GM18873 (cell line): ENCODE measurements around the gene DUSP15.
"Not testable (repeated sequence)": the region's sequence is repeated elsewhere in the genome, so short reads cannot be mapped to it uniquely, and the experiment has no call there.

ENCODE experiments used
- ATAC-seq: cut with Tn5 transposase; IDR thresholded peaks from one replicate; pipeline ENCODE4 v1.9.1; 2021; ENCODE audit warnings: mild to moderate bottlenecking, moderate library complexity, moderate number of reproducible peaks; ENCODE audit not compliant: unreplicated experiment, low FRiP score

The DUSP15 gene

DNA sequence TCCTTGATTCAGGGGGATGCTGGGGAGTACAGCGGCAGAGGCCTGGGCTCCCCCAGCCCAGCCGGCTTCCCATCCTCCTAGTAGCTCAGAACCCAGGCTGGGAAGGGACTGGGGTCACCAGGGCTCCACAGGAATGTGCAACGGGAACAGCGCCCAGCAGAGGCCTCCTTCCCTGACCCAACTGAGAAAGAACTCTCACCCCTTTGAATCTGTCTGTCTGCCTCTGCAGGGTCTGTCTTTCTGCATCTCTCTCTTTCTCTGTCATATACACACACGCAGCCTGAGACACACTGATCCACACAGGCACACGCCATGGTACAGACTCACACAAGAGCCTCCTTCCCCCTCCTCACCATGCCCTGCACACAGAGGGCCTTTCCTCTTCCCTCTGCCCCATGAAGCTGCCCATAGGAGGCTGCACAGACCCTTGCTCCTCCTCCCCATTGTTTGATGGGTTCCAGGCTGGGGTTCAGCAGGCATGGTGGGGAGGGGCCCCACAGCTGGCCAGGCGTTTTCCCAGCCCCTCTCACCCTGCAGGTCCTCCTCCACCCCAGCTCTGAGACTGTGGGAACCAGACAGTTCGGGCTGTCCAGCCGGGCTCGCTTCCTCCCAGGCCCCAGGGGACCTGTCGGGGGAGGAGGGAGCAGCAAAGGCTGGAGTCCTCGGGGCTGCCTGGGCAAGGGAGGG lies 27.7 kb downstream of the DUSP15 start:
- ATAC-seq: no peak

GRCh38 chr20:31841928-31842327 lies 28.4 kb downstream of the DUSP15 start:
- ATAC-seq: no peak

DNA sequence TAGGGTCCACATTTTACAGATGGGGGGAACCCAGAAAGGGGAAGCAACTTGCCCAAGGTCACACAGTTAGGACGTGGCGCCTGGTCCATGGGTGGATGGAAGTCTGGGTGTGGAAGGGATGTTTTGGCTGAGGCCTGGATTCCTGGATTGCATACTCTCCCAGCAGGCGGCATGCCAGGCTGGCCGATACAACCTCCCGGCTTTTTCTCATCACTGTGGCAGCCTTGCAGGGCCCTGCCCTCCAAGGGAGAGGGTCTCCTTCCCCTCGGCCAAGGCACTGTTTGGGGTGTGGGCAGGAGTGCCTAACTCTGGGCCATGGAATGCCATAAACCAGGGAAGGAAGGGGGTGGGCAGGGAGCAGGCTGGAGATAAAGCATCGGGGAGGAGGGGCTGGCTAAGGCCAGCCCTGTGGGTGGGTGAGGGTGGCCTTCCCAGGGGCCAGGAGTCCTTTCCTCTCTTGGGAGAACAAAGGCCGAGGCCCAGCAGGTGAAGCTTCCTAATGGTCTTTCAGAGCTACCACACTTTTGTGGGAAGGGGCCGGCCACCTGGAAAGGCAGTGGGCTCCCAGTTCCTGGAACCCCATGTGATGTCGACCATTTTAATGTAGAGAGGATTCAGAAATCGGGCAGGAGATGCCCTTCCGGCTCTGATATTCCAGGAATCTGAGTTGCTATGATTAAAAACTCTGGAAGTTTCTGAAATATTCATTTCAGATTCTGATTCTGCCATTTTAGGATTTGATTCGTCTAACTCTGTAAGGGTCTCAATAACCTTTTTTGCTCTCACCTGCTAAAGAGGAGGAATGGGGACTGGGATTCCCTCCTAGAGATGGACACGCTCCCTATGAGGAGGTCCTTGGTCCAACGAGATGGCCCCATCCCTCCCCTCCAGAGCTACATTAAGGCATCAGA lies 29.2 kb downstream of the DUSP15 start:
- no peak for ATAC-seq

DNA sequence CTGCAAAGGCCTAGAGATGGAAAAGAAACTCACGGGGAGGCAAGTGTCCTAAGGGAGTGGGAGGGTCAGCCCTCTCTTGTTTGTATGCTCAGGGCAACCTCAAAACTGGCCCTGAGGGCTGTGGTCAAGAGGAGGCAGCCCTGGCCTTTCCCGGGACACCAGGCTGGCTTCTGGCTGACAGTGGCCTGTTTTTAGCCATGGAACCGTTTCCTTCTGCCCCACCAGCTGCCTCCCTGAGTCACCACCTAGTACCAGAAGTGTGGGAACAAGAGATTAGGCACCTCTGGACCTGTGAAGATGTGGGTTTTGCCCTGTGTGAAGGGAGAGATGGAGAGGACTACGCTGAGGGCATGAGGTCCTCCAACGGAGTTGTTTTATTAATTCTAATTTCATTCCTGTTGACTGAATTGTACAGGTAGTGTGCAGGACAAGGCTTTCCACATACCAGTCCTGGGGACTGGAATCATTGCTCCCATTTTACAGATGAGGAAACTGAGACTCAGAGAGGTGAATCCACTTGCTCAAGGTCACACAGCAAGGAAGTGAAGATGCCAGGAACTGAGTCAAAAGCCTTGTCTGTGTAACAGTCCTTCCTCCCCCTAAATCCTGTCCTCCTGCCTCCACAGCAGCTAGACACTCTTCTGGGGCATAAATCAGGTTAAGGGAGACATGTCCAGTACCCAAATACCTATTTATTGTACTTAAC lies 30.4 kb downstream of the DUSP15 start:
- no peak for ATAC-seq

DNA sequence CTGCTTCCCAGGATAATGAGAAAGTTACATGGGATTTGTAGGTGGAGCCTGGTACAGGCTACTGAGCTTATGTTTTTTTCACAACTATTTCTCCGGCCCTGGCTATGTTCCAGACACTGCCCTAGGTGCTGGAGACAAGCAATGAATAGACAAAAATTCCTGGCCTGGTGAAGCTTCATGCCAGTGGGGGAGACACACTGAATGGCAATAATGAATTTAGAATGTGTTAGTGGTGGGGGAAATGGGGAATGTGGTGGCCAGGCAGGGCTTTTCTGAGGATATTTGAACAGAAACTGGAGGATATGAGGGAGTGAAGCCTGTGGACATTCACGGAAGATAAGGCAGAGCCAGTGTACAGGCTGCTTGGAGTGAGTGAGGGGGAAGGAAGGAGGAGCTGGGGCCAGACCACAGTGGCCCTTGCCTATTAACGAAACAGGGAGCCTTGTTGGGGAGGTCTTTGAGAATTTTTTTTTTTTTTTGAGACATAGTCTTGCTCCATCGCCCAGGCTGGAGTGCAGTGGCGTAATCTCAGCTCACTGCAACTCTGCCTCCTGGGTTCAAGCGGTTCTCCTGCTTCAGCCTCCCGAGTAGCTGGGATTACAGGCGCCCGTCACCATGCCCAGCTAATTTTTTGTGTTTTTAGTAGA lies 31.6 kb downstream of the DUSP15 start:
- no peak for ATAC-seq

- no peak for ATAC-seq
Measured at GRCh38 chr20:31837896-31838397, 32.4 kb downstream of the DUSP15 start.

- no peak for ATAC-seq
Measured at GRCh38 chr20:31836853-31837608, 33.3 kb downstream of the DUSP15 start.

GRCh38 chr20:31835977-31836852 lies 34.1 kb downstream of the DUSP15 start:
- ATAC-seq: peak; percentile 60

DNA sequence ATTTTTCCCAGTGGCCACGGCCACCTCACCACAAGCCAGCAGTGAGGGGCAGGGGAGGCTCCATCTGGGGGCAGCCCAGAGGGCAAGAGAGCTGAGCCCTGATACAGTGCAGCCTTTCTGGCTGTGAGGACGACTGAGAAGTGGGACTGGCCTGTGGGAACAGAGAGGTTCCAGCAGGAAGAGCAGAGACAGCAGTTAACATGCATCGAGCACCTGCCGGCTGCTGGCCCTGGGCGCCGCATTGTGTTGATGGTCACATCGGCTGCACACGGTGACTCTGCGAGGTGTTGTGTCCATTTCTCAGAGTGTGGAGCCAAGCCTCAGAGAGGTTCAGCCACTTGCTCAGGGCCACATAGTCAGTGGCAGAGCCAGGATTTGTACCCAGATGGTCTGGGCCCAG lies 34.8 kb downstream of the DUSP15 start:
- ATAC-seq: no peak

GRCh38 chr20:31833931-31834521 lies 36.3 kb downstream of the DUSP15 start:
- no peak for ATAC-seq

- no peak for ATAC-seq
Measured at GRCh38 chr20:31833130-31833930, 37.0 kb downstream of the DUSP15 start.

DNA sequence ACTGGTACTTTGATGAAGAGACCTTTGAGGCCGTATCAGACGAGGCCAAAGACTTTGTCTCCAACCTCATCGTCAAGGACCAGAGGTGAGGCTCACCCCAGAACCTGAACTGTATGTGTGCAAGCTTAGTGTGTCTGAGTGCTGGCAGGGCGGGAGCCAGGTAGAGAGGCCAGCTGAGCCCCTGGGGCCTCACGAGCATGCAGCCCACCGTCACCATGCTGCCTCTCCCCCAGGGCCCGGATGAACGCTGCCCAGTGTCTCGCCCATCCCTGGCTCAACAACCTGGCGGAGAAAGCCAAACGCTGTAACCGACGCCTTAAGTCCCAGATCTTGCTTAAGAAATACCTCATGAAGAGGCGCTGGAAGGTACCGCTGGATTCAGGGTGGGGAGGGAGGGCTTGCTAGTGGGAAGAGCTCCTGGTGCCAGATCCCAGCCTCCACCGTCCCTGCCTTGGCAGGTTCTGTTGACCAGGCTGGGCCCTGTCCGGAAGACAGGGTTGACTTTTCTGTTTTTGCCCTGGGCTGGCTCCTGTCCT lies 38.5 kb downstream of the DUSP15 start:
- no peak for ATAC-seq

DNA sequence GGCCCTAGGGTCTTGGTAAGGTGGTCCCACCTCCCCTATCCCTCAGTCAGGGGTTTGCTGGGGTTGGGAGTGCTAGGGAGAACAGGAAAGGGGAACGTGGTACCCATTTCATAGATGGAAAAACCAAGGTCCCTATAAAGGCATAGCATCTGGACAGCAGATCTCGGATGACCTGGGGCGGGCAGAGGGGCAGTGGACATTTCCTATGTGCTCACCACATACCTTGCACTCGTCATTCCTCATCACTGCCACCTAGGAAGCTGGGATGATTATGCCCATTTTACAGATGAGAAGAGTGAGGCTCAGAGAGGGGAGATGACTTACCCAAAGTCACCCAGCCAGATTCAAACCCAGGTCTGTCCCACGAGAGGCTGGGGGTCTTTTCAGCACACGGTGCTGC lies 39.1 kb downstream of the DUSP15 start:
- no peak for ATAC-seq

DNA sequence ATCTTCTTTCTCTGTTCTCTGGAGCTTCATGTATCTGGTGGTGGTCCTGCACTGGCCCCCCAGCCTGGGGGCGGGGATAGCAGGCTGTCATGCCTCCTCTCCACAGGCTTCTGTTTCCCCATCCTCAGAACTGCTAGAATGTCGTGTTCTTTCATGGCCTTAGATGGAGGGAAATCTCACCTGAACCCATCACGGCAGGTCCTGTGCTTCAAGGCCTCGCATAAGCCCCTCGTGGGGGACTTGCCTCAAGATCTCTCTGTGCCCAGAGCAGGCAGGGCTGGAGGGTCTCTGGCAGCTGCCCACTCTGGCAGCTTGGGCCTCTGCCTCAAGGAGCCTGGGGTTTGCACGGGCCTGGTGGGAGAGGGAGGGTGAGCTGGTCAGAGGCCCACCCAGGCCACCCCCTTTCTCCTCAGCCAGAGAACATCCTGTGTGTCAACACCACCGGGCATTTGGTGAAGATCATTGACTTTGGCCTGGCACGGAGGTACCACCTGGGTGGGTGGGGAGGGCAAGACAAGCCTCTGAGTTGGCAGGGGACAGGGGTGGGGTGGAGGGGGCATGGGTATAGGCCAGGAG lies 39.8 kb downstream of the DUSP15 start:
- no peak for ATAC-seq

- no peak for ATAC-seq
Measured at GRCh38 chr20:31829731-31830130, 40.6 kb downstream of the DUSP15 start.

GRCh38 chr20:31828016-31828415 lies 42.3 kb downstream of the DUSP15 start:
- not testable (repeated sequence) for ATAC-seq

DNA sequence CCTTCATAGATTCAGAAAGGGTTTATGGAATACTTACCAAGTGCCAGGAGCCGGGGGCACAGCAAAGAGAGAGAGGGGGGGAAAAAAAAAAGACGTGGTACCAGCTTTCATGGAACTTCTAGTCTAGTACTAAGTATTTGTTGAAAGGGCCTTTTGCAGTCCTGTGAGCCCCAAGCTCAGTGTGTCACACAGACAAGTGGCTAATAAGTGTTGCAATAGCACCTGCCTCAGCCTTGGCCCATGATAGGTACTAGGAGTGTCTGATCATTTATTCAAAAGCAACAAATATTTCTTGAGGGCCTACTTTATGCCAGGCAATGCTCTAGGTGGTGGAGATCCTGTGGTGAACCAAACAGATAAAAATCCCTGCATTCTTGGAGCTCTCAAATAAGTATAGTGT lies 43.3 kb downstream of the DUSP15 start:
- ATAC-seq: no peak
